Epithelial cell of prostate (primary cell): ENCODE measurements around the gene KCND3.

Source experiments
- DNase-seq: peaks from one replicate; pipeline ENCODE4 v3.0.0-alpha.2; 2011; ENCODE audit warnings: low read depth, low spot score
- H3K27ac ChIP-seq: fragments of 450-650 bp; 2 replicates; pipeline ENCODE4 v1.5.1; 2017; ENCODE audit warnings: mild to moderate bottlenecking

Gene KCND3

GRCh38 chr1:111793923-111794322, 195.5 kb downstream of the KCND3 start:
- DNase-seq: no peak
- no peak overlapping the region for H3K27ac ChIP-seq

- DNase-seq: no peak
- H3K27ac ChIP-seq: no peak overlapping the region
Observed at GRCh38 chr1:111792249-111792648, 197.2 kb downstream of the KCND3 start.

GRCh38 chr1:111791776-111792175, 197.7 kb downstream of the KCND3 start:
- no peak overlapping the region for H3K27ac ChIP-seq
- DNase-seq: no peak

GRCh38 chr1:111789666-111790316, 199.7 kb downstream of the KCND3 start:
- no peak overlapping the region for H3K27ac ChIP-seq
- no peak for DNase-seq

- H3K27ac ChIP-seq: no peak overlapping the region
- no peak for DNase-seq
Observed at GRCh38 chr1:111789142-111789541, 200.3 kb downstream of the KCND3 start.

GRCh38 chr1:111786669-111787207, 202.7 kb downstream of the KCND3 start:
- DNase-seq: no peak
- H3K27ac ChIP-seq: no peak overlapping the region

DNA sequence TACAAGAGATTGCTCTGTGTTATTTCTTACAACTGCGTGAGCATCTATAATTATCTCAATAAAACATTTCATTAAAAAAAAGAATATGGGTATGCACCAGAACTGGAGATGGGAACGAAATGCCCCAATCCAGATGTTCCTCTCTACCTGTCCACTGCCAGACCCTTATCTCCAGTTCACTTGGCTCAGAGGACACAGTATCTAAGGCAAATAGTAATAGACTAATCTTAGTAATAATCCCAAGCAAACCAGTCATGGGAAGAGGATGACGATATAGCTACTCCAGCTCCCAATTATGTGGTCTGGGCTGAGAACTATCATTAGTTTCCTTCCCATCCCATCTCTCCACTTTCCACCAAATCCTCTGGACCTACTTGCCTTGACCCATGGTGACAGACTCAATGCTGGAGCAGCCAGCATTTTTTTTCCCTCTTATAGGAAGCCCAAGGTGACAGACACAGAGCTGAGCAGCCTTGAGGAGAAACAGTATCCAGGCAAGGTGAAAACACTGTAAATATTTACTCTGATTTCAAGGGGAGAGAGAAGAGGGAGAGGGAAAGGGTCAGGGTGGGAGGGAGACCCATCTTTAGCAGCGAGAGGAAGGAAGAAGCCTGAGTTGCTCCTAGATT, 205.1 kb downstream of the KCND3 start:
- H3K27ac ChIP-seq: no peak overlapping the region
- no peak for DNase-seq

DNA sequence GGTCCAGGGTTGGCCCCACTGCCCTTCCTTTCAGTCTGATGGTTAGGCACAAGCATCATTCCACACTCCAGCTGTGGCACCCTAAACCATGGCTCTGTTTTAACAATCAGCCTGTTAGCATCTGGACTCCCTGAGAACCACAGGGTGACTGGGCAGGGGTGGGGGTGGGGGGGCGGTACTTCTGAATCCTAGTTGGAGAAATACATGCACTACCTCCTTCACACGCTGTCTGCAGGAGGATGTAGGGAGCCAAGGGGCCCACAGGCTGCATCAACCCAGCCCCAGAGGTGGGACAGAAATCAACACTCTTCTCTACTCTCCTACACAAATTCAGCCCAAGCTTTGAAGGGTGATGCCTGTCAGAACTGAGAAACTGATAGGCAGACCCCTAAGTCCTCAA, 209.9 kb downstream of the KCND3 start:
- no peak for DNase-seq
- no peak overlapping the region for H3K27ac ChIP-seq

DNA sequence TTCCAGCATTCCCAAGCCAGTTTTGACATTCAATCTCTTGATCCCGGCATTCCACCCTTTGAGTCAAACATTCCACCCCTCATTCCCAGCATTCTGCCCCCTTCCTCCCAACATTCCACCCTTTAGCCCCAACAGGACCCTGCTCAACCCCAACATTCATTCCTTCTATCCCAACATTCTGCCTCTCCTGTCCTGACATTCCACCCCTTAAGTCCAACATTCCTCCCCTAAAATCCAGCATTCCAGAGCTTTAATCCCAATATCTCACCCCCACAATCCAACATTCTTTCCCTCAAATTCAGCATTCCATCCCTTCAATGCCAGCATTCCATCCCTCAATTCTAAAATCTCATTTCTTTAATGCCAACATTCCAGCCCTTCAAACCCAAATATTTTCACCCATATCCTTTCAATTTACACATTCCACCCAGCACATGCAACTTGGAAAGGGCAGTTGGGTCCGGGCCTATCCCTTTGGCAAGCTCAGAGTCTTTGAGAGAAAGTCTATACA, 210.9 kb downstream of the KCND3 start:
- no peak for DNase-seq
- no peak overlapping the region for H3K27ac ChIP-seq

GRCh38 chr1:111778066-111778465, 211.4 kb downstream of the KCND3 start:
- no peak overlapping the region for H3K27ac ChIP-seq
- no peak for DNase-seq

GRCh38 chr1:111777301-111777700, 212.2 kb downstream of the KCND3 start:
- DNase-seq: no peak

DNA sequence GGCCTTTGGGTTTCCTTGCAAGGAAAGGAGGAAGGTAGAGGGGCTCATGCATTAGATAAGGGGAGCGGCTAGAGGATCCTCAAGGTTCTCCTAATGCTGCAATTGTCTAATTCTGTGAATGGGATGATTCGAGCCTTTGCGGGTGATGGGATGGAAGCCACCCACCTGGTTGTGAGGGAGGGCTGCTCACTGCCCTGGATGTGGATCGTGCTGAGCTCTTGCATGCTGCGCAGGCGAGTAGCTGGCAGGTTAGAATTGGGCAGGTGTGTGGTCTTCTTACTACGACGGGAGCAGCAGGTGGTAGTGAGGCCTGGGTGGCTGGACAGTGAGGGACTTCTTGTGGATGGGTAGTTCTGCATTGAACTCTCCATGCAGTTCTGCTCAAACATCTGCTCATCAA, 212.6 kb downstream of the KCND3 start:
- H3K27ac ChIP-seq: no peak overlapping the region
- no peak for DNase-seq

More at GRCh38 chr1:111777301-111777700, 212.2 kb downstream of the KCND3 start:
- H3K27ac ChIP-seq: no peak overlapping the region

DNA sequence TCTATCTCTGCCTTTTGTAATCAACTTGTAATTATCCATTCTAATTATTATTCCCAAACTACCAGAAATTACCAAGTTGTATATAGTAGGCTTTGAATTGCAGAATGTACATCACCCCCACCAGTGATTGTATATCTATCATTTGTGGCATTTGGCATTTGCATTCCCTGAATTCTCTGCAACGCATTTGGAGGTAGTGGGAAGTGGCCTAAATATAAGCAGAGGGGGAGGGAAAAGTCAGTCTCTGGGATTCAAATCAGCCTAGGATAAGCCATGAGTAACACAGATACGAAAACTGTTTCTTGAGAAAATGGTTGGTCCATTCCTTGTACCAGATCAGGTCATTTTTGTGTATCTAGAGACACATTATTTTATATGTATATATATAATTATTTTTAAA, 213.1 kb downstream of the KCND3 start:
- no peak overlapping the region for H3K27ac ChIP-seq
- DNase-seq: no peak

DNA sequence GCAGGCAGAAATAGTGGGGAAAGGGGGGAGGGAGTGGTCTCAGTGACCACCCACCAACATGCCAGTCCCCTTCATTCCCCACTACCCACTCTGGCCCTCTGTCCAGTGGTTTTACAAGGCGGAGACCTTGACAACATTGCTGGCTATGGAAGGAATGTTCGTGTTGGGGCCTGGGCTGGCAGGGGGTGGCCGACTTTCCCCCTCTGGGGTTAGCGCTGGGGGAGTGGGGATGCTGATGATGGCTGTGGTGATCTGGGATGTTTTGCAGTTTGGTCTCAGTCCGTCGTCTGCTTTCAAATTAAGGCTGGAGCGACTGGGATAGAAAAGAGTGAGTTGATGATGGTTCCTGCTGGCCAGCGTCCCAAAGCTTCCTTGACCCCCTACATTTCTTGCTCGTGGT, 213.5 kb downstream of the KCND3 start:
- no peak overlapping the region for H3K27ac ChIP-seq
- DNase-seq: no peak

GRCh38 chr1:111770916-111771315, 218.6 kb downstream of the KCND3 start:
- H3K27ac ChIP-seq: no peak overlapping the region
- DNase-seq: no peak

DNA sequence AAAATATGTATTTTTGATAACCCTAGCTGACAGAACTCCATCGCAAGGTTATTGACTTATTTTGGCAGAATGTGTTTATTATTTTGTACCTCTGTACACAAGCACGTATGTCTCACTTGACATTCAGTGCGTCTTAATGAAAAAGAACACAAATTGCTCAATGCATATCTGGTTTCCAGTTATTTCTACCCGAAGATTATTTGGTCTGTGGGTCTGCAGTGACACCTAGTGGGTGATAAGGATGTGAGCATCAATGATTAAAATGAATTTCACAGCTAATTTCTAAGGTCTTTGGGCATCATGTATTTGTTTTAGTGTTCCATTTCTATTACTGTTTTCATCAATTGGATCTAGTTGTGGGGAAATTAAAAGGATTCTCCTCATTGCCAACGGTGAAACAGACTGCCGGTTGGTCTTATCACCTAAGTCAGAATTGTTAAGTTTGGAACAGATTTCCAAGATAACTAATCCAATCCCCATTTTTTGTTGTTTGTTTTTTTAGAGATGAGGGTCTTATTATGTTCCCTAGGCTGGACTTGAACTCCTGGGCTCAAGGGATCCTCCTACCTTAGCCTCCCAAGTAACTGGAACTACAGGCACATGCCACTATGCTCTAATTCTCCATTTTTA, 219.8 kb downstream of the KCND3 start:
- no peak overlapping the region for H3K27ac ChIP-seq
- no peak for DNase-seq

DNA sequence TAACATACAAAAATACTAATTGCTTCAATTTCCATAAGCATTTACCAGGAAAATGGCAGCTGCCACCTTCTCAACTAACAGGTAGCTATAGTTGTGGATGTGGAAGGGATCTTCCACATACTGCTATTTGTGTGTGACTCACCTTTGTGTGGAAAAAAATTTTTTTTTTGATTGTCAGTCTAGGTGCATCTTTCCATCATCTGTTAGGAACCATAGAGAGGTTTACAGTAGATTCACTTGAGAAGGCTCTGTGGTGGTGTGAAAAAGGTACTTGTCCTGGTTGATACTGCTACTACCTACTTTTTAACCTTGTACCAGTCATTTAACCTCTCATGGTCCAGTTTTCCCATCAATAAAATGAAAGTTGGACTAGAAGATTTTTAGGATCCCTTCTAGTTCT, 220.8 kb downstream of the KCND3 start:
- DNase-seq: no peak

DNA sequence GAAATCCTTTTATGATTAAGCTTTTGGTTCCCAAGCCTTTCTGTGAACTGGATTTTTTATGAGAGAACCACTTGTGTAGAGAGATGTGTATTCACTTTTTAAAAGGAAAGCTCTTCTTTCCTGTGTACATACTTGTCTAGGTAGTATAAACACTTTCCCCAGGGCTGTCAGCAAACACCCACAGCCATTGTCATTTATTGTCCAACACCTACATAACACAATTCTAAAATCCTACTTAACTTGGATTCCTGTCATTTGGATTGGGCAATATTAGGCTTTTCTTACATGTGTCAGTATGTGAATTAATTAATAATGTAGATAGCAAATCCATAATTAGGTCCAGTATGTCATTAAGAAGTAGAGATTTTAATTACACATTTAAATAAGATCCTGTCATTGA, 221.4 kb downstream of the KCND3 start:
- no peak overlapping the region for H3K27ac ChIP-seq
- no peak for DNase-seq

More for the DNA sequence above, 220.8 kb downstream of the KCND3 start:
- no peak overlapping the region for H3K27ac ChIP-seq

- H3K27ac ChIP-seq: no peak overlapping the region
- no peak for DNase-seq
Observed at GRCh38 chr1:111762332-111762731, 227.1 kb downstream of the KCND3 start.

GRCh38 chr1:111761717-111762116, 227.8 kb downstream of the KCND3 start:
- DNase-seq: no peak

DNA sequence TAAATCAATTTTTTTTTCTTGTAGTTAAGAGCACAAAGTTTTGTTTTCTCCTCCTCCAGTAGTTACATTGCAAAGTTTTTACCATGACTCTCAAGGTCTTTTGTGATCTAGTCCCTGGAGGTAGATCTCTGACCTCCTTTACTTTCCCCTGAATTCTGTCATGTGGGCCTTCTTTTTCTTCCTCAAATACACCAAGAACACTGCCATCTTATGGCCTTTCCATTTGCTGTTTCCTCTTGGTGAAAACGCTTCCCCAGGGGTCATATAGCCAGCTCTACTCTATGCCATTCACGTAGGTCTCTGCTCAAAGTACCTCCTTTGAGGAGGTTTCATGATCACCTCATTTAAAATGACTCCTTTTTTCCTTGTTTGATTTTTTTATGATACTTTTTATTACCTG, 231.1 kb downstream of the KCND3 start:
- DNase-seq: no peak
- H3K27ac ChIP-seq: no peak overlapping the region

More at GRCh38 chr1:111761717-111762116, 227.8 kb downstream of the KCND3 start:
- no peak overlapping the region for H3K27ac ChIP-seq
